IMR-90 (cell line): ENCODE results near the gene PKIG. TPM values are rescaled to one million over a fixed set of nuclear protein-coding genes. Genes with fewer than 3 reads are reported as not detected.
"Not testable (repeated sequence)": the region's sequence is repeated elsewhere in the genome, so short reads cannot be mapped to it uniquely, and the experiment has no call there.

Source experiments
- ATAC-seq: fragments of 200-7000 bp; cut with Tn5 transposase; 2 replicates; pipeline ENCODE4 v1.9.1; 2020; ENCODE audit warnings: low read depth, mild to moderate bottlenecking, moderate library complexity
- BruUV-seq: library from RNA; stranded (reverse); fragments of 400-500 nt; replicated peaks from 2 replicates; lab custom pipeline; 2021; lab: Mats Ljungman, UMichigan
- CTCF ChIA-PET: fragments of 300-600 bp; formaldehyde crosslinking; extraction: SDS; loops from one replicate; lab custom pipeline; 2021; ENCODE audit warnings: antibody characterized with exemption; lab: Yijun Ruan, JAX
- POLR2A ChIA-PET: fragments of 300-600 bp; sonication (Branson Sonifier 250); formaldehyde crosslinking; loops from one replicate; lab custom pipeline; 2022; ENCODE audit warnings: antibody characterized with exemption; ENCODE audit not compliant: unreplicated experiment; lab: Charles Lee
- DNase-seq: peaks from one replicate; pipeline ENCODE4 v3.0.0; 2013
- H2AFZ ChIP-seq: replicated peaks from 2 replicates; pipeline ENCODE3; 2013; ENCODE audit warnings: low read length, mild to moderate bottlenecking; ENCODE audit not compliant: poor library complexity
- H2AK5ac ChIP-seq: 2 replicates; pipeline ENCODE4 v1.6.1; 2013; ENCODE audit warnings: low read depth, low read length, inconsistent platforms
- H2AK9ac ChIP-seq: replicated peaks from 2 replicates; pipeline ENCODE3; 2013; ENCODE audit warnings: mild to moderate bottlenecking, low read depth, low read length, moderate library complexity; ENCODE audit not compliant: poor library complexity
- H2BK120ac ChIP-seq: 2 replicates; pipeline ENCODE4 v1.6.1; 2013; ENCODE audit warnings: low read depth, low read length, inconsistent platforms
- H2BK15ac ChIP-seq: 3 replicates; pipeline ENCODE4 v1.6.1; 2013; ENCODE audit warnings: low read depth, low read length, inconsistent platforms
- H2BK20ac ChIP-seq: 2 replicates; pipeline ENCODE4 v1.6.1; 2013; ENCODE audit warnings: low read depth, mild to moderate bottlenecking, inconsistent platforms, low read length, moderate library complexity
- H2BK5ac ChIP-seq: 2 replicates; pipeline ENCODE4 v1.6.1; 2013; ENCODE audit warnings: mild to moderate bottlenecking, low read depth, low read length, inconsistent platforms; ENCODE audit not compliant: poor library complexity, severe bottlenecking
- H3K14ac ChIP-seq: replicated peaks from 2 replicates; pipeline ENCODE4 v1.6.1; 2013; ENCODE audit warnings: low read depth, low read length, inconsistent platforms
- H3K18ac ChIP-seq: 2 replicates; pipeline ENCODE4 v1.6.1; 2013; ENCODE audit warnings: low read depth, low read length, control low read depth
- H3K23ac ChIP-seq: 2 replicates; pipeline ENCODE4 v1.6.1; 2013; ENCODE audit warnings: low read depth, low read length, inconsistent platforms
- H3K27ac ChIP-seq: 2 replicates; pipeline ENCODE4 v1.5.1; 2013; ENCODE audit warnings: mild to moderate bottlenecking, control low read depth, low read length; ENCODE audit not compliant: insufficient read depth
- H3K27me3 ChIP-seq: 2 replicates; pipeline ENCODE4 v1.6.1; 2013; ENCODE audit warnings: low read length; ENCODE audit not compliant: control insufficient read depth, insufficient read depth
- H3K36me3 ChIP-seq: 2 replicates; pipeline ENCODE4 v1.6.1; 2013; ENCODE audit warnings: low read length, mixed read lengths; ENCODE audit not compliant: control insufficient read depth, insufficient read depth
- H3K4ac ChIP-seq: 2 replicates; pipeline ENCODE4 v1.6.1; 2013; ENCODE audit warnings: low read depth, low read length, inconsistent platforms
- H3K4me1 ChIP-seq: 2 replicates; pipeline ENCODE4 v1.6.1; 2013; ENCODE audit warnings: low read length, mixed read lengths; ENCODE audit not compliant: control insufficient read depth, insufficient read depth
- H3K4me2 ChIP-seq: 2 replicates; pipeline ENCODE4 v1.6.1; 2013; ENCODE audit warnings: low read depth, mild to moderate bottlenecking, control low read depth, low read length, moderate library complexity
- H3K4me3 ChIP-seq: 2 replicates; pipeline ENCODE4 v1.5.1; 2013; ENCODE audit warnings: low read depth, mild to moderate bottlenecking, control low read depth, low read length, moderate library complexity; ENCODE audit not compliant: insufficient read depth
- H3K56ac ChIP-seq: 2 replicates; pipeline ENCODE4 v1.6.1; 2013; ENCODE audit warnings: low read length, inconsistent platforms; ENCODE audit not compliant: insufficient read depth; ENCODE audit errors: extremely low read depth
- H3K79me1 ChIP-seq, 2 experiments: 2 replicates each; pipeline ENCODE4 v1.6.1; 2013; ENCODE audit warnings: low read length in 2 of 2, inconsistent platforms in 1 of 2, low read depth in 1 of 2
- H3K9ac ChIP-seq: 2 replicates; pipeline ENCODE4 v1.6.1; 2013; ENCODE audit warnings: low read depth, low read length, control low read depth
- H3K9me1 ChIP-seq: 2 replicates; pipeline ENCODE4 v1.6.1; 2013; ENCODE audit warnings: low read length, inconsistent platforms; ENCODE audit not compliant: insufficient read depth
- H3K9me3 ChIP-seq: 2 replicates; pipeline ENCODE4 v1.6.1; 2013; ENCODE audit warnings: low read length; ENCODE audit not compliant: control insufficient read depth, insufficient read depth
- H4K20me1 ChIP-seq: 2 replicates; pipeline ENCODE4 v1.6.1; 2013; ENCODE audit warnings: low read length, inconsistent platforms; ENCODE audit not compliant: insufficient read depth
- H4K5ac ChIP-seq: 2 replicates; pipeline ENCODE4 v1.6.1; 2013; ENCODE audit warnings: mild to moderate bottlenecking, low read depth, low read length, control low read depth
- H4K8ac ChIP-seq, 2 experiments: 2 replicates each; pipeline ENCODE4 v1.6.1; 2013; ENCODE audit warnings: low read depth in 2 of 2, low read length in 2 of 2, control low read depth in 1 of 2, inconsistent platforms in 1 of 2
- H4K91ac ChIP-seq: 2 replicates; pipeline ENCODE4 v1.6.1; 2013; ENCODE audit warnings: low read depth, low read length, inconsistent platforms; ENCODE audit not compliant: insufficient read depth
- WGBS, 2 experiments: methylation state at CpG; one replicate each; pipeline versions ENCODE4 v1.1.5 to v1.1.7; 2013; ENCODE audit warnings: missing lambda C conversion rate in 2 of 2; ENCODE audit not compliant: insufficient read length in 1 of 2; ENCODE audit errors: extremely low coverage in 2 of 2; 5-methylcytosine and 5-hydroxymethylcytosine counted together
- dilution Hi-C: fragments of 300-500 bp; cut with HindIII; formaldehyde crosslinking; loops from one replicate; pipeline ENCODE4 v1.14.3; 2018; ENCODE audit warnings: low sequenced_read_pairs; ENCODE audit not compliant: unreplicated experiment
- in situ Hi-C: fragments of 300-500 bp; cut with MboI; formaldehyde crosslinking; loops from 3 replicates; pipeline ENCODE4 v1.14.3; 2019; ENCODE audit warnings: low sequenced_read_pairs, inconsistent platforms, mixed read lengths
- intact Hi-C: fragments of 100-400 bp; cut with micrococcal nuclease; formaldehyde crosslinking; loops from 2 replicates; pipeline ENCODE4 v1.10.0; 2022
- polyA plus RNA-seq, 3 experiments: library from polyadenylated mRNA; depleted of rRNA; stranded (reverse); fragments of >200 nt; gene quantifications; 2 replicates each; pipeline ENCODE4 v1.2.3, GENCODE V29; 2012; ENCODE audit warnings: low replicate concordance in 1 of 3
- total RNA-seq: library from RNA; depleted of rRNA; stranded (reverse); fragments of >200 nt; gene quantifications from 2 replicates; pipeline ENCODE4 v1.2.3, GENCODE V29; 2012

PKIG gene
- total and polyA plus RNA-seq, 2 of the 4 experiments (the other 2 are of a cell fraction) = 78.3 to 89.6 TPM

GRCh38 chr20:44654210-44654609 is 71.8 kb downstream of the PKIG start:
- H2AK5ac ChIP-seq, BruUV-seq, intact Hi-C loops, H3K18ac ChIP-seq, H4K91ac ChIP-seq, H3K14ac ChIP-seq, dilution Hi-C loops, H4K20me1 ChIP-seq, DNase-seq, H3K9ac ChIP-seq, H2BK120ac ChIP-seq, H3K4me2 ChIP-seq, H3K4ac ChIP-seq, H3K4me3 ChIP-seq, H3K79me1 ChIP-seq, H2AK9ac ChIP-seq, ATAC-seq, H2BK5ac ChIP-seq, H3K27ac ChIP-seq, H4K5ac ChIP-seq, H3K23ac ChIP-seq, H3K56ac ChIP-seq, H3K36me3 ChIP-seq, POLR2A ChIA-PET, H2AFZ ChIP-seq, H2BK20ac ChIP-seq, H3K9me1 ChIP-seq, H4K8ac ChIP-seq, H2BK15ac ChIP-seq, H3K4me1 ChIP-seq, in situ Hi-C loops: not testable (repeated sequence)
- Histone ChIP-seq H3K9me3 (peaks cover 12% of the 10 kb centered on the region), H3K27me3 (peaks cover 39% of the 10 kb centered on the region)
- no CpG with 5 or more reads among the region's 5 CpGs for WGBS, 2 experiments
- CTCF ChIA-PET = interaction anchor here (0.7 kb wide), 1 partner anchor 235 kb away, joined by 3 read pairs; no protein-coding TSS in a partner anchor
